K562 (cell line): ENCODE measurements around the gene RNPEP. TPM values are rescaled to one million over a fixed set of nuclear protein-coding genes. Genes with fewer than 3 reads are reported as not detected.
A peak's percentile ranks its signal among the peaks of the same experiment; 100 is the strongest.

Source experiments
- FOS ChIP-seq: IDR thresholded peaks from 3 replicates; pipeline ENCODE4 v1.6.1; 2011; ENCODE audit not compliant: insufficient read length; ENCODE audit errors: extremely low read depth
- GTF3C2 ChIP-seq: IDR thresholded peaks from 3 replicates; pipeline ENCODE4 v1.6.1; 2011; ENCODE audit warnings: borderline replicate concordance, mild to moderate bottlenecking, moderate library complexity; ENCODE audit not compliant: insufficient read length; ENCODE audit errors: extremely low read depth
- HDGF ChIP-seq: fragments of 450-650 bp; IDR thresholded peaks from 2 replicates; pipeline ENCODE4 v1.6.1; 2016
- ID3 ChIP-seq, 2 experiments: fragments of 250-450 bp in 1 of 2; fragments of 450-650 bp in 1 of 2; sonication (Bioruptor Pico) in 1 of 2; IDR thresholded peaks; 2 replicates each; pipeline versions ENCODE4 v1.6.1 to v1.8.0; 2016 to 2021; ENCODE audit warnings: mild to moderate bottlenecking in 2 of 2, moderate library complexity in 2 of 2, missing compliant biosample characterization in 1 of 2, missing genetic modification characterization in 1 of 2
- KAT7 ChIP-seq: sonication (generic); formaldehyde crosslinking; IDR thresholded peaks from 2 replicates; pipeline ENCODE4 v1.8.0; 2022; ENCODE audit warnings: missing genetic modification reagents, mild to moderate bottlenecking, borderline replicate concordance
- KLF16 ChIP-seq: IDR thresholded peaks from 2 replicates; pipeline ENCODE4 v1.6.1; 2016; ENCODE audit warnings: antibody characterized with exemption
- KLF6 ChIP-seq: fragments of 250-450 bp; sonication (Bioruptor Pico); IDR thresholded peaks from 2 replicates; pipeline ENCODE4 v1.4.0; 2020; ENCODE audit warnings: mild to moderate bottlenecking, moderate library complexity, borderline replicate concordance
- MEF2A ChIP-seq: IDR thresholded peaks from 2 replicates; pipeline ENCODE4 v1.6.1; 2011; ENCODE audit warnings: low read depth, mild to moderate bottlenecking, low read length, moderate library complexity; ENCODE audit not compliant: control insufficient read depth
- MTA3 ChIP-seq: fragments of 450-650 bp; formaldehyde crosslinking; IDR thresholded peaks from 2 replicates; pipeline ENCODE4 v1.6.1; 2017; ENCODE audit warnings: mild to moderate bottlenecking, borderline replicate concordance
- RAD21 ChIP-seq, 2 experiments: fragments of 250-450 bp in 1 of 2; fragments of 450-650 bp in 1 of 2; sonication (Bioruptor Pico) in 1 of 2; formaldehyde crosslinking in 1 of 2; IDR thresholded peaks in 1 of 2; conservative IDR thresholded peaks in 1 of 2; 2 replicates each; pipeline versions ENCODE4 v1.4.0 to v1.8.0; 2020 to 2022; ENCODE audit warnings: mild to moderate bottlenecking in 2 of 2, moderate library complexity in 1 of 2
- SAFB2 ChIP-seq: fragments of 200-400 bp; formaldehyde crosslinking; IDR thresholded peaks from 2 replicates; pipeline ENCODE4 v1.6.1; 2018; ENCODE audit warnings: borderline replicate concordance, low read length, low read depth, moderate library complexity; ENCODE audit not compliant: severe bottlenecking
- XRCC4 ChIP-seq: IDR thresholded peaks from one replicate; pipeline ENCODE4 v1.6.1; 2011; ENCODE audit not compliant: insufficient read depth, insufficient read length; ENCODE audit errors: extremely low read depth
- ZNF133 ChIP-seq: fragments of 250-450 bp; sonication (Bioruptor Pico); IDR thresholded peaks from 2 replicates; pipeline ENCODE4 v1.4.0; 2020; ENCODE audit warnings: mild to moderate bottlenecking
- ZNF717 ChIP-seq: fragments of 250-450 bp; sonication (Bioruptor Pico); IDR thresholded peaks from 2 replicates; pipeline ENCODE4 v1.5.0; 2021
- polyA plus RNA-seq, 8 experiments: library from polyadenylated mRNA; depleted of rRNA in 4 of 8; stranded (reverse) in 5 of 8; unstranded in 3 of 8; fragments of >200 nt; fragmentation: Nextera tagmentation in 2 of 8; fragmentation: Illumina TruSeq in 1 of 8; extraction: Ambion mirVana in 2 of 8; extraction: Trizol in 1 of 8; gene quantifications; 2 replicates each; pipeline versions ENCODE4 v1.2.1 to v1.2.3, GENCODE V29; 2011 to 2014; ENCODE audit warnings: inconsistent platforms in 1 of 8, missing spikeins in 1 of 8
- total RNA-seq, 7 experiments: library from RNA; depleted of rRNA in 6 of 7; stranded (reverse); fragments of >200 nt in 6 of 7; fragmentation: Illumina TruSeq in 2 of 7; extraction: Trizol in 2 of 7; gene quantifications; 2 replicates each; pipeline versions ENCODE4 v1.2.1 to v1.2.3, GENCODE V29; 2011 to 2021; ENCODE audit warnings: low replicate concordance in 1 of 7
- TF ChIP-seq, protein P1 (sequence below): sonication (generic); formaldehyde crosslinking; IDR thresholded peaks from 2 replicates; pipeline ENCODE4 v1.4.0; 2020; ENCODE audit warnings: mild to moderate bottlenecking, missing genetic modification reagents
- TF ChIP-seq, protein P2 (sequence below): sonication (generic); formaldehyde crosslinking; IDR thresholded peaks from 2 replicates; pipeline ENCODE4 v1.8.1; 2023; ENCODE audit warnings: missing genetic modification reagents, mild to moderate bottlenecking, borderline replicate concordance

The RNPEP gene
- total and polyA plus RNA-seq, 9 of the 15 experiments (the other 6 are each of a cell fraction or from before 2014, with no cell fraction given): 27.5 to 131 (median 63.4) TPM

DNA sequence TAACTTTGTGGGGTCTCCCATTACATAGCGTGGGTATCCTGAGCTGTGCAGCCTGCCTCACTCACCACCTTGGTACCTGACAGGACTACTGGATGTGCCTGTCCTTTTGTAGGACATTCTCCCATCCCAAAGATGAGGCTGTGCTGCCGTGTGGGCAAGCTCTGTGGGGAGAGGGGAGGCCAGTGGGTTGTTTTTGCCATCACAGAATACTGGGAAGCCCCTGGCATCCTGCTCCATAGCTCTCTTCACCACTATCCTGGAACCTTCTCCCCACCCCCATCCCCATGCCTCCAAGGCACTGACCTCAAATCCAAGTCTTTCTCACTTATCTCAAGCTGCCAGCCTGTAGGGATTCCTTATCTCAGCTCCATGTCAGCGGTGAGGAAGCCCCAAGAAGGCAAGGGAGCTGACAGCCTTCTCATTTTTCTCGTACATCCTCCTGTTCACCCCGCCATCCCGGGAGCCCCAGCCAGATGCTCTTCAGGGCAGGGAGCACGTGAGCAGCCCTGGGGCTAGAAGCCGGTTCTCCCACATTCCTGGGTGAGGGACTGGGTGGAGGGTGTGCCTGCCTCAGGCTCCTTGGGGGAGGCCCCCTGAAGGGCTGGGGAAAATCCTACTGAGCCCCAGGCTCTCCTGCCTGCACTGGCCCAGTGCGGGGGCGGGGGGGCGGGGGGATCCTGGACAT is 25.5 kb downstream of the RNPEP start (continued):
- TF ChIP-seq MTA3: peak; percentile 90; the same call in 1 of the 2 replicates
- TF ChIP-seq KAT7 (CRISPR knock-in tag): no peak
- TF ChIP-seq KLF16: peak; percentile 76
- no peak for TF ChIP-seq MEF2A
- TF ChIP-seq FOS: no peak
- no peak for TF ChIP-seq XRCC4
- TF ChIP-seq, protein P1, sequence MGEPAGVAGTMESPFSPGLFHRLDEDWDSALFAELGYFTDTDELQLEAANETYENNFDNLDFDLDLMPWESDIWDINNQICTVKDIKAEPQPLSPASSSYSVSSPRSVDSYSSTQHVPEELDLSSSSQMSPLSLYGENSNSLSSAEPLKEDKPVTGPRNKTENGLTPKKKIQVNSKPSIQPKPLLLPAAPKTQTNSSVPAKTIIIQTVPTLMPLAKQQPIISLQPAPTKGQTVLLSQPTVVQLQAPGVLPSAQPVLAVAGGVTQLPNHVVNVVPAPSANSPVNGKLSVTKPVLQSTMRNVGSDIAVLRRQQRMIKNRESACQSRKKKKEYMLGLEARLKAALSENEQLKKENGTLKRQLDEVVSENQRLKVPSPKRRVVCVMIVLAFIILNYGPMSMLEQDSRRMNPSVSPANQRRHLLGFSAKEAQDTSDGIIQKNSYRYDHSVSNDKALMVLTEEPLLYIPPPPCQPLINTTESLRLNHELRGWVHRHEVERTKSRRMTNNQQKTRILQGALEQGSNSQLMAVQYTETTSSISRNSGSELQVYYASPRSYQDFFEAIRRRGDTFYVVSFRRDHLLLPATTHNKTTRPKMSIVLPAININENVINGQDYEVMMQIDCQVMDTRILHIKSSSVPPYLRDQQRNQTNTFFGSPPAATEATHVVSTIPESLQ (CRISPR knock-in tag): no peak
- TF ChIP-seq ID3 (CRISPR knock-in tag; IDR thresholded peaks at IDR 0.05): no peak
- TF ChIP-seq ID3 (tag; IDR thresholded peaks at IDR 0.05): no peak; the same call in 1 of the 2 replicates
- TF ChIP-seq, protein P2, sequence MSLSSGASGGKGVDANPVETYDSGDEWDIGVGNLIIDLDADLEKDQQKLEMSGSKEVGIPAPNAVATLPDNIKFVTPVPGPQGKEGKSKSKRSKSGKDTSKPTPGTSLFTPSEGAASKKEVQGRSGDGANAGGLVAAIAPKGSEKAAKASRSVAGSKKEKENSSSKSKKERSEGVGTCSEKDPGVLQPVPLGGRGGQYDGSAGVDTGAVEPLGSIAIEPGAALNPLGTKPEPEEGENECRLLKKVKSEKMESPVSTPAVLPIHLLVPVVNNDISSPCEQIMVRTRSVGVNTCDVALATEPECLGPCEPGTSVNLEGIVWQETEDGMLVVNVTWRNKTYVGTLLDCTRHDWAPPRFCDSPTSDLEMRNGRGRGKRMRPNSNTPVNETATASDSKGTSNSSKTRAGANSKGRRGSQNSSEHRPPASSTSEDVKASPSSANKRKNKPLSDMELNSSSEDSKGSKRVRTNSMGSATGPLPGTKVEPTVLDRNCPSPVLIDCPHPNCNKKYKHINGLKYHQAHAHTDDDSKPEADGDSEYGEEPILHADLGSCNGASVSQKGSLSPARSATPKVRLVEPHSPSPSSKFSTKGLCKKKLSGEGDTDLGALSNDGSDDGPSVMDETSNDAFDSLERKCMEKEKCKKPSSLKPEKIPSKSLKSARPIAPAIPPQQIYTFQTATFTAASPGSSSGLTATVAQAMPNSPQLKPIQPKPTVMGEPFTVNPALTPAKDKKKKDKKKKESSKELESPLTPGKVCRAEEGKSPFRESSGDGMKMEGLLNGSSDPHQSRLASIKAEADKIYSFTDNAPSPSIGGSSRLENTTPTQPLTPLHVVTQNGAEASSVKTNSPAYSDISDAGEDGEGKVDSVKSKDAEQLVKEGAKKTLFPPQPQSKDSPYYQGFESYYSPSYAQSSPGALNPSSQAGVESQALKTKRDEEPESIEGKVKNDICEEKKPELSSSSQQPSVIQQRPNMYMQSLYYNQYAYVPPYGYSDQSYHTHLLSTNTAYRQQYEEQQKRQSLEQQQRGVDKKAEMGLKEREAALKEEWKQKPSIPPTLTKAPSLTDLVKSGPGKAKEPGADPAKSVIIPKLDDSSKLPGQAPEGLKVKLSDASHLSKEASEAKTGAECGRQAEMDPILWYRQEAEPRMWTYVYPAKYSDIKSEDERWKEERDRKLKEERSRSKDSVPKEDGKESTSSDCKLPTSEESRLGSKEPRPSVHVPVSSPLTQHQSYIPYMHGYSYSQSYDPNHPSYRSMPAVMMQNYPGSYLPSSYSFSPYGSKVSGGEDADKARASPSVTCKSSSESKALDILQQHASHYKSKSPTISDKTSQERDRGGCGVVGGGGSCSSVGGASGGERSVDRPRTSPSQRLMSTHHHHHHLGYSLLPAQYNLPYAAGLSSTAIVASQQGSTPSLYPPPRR (CRISPR knock-in tag): no peak
- peak; percentile 60; the same call in 1 of the 2 replicates for TF ChIP-seq KLF6 (CRISPR knock-in tag)
- no peak for TF ChIP-seq ZNF133 (CRISPR knock-in tag)
- TF ChIP-seq RAD21 (CRISPR knock-in tag; conservative IDR thresholded peaks at IDR 0.05 in 1 of 2, IDR thresholded peaks at IDR 0.05 in 1 of 2): no peak
- no peak for TF ChIP-seq ZNF717
- no peak for TF ChIP-seq SAFB2
- TF ChIP-seq HDGF: no peak
- no peak for TF ChIP-seq GTF3C2
